NCI-H446 (cell line): ENCODE results near the gene IZUMO1R.
"Not testable (repeated sequence)": the region's sequence is repeated elsewhere in the genome, so short reads cannot be mapped to it uniquely, and the experiment has no call there.

ENCODE experiments used
- DNase-seq, 2 experiments: peaks; one replicate each; lab custom pipeline; 2025; lab: John Stamatoyannopoulos, UW

IZUMO1R gene

GRCh38 chr11:94303966-94304958, at the start of gene IZUMO1R:
TSS of gene IZUMO1R (plus strand) at chr11:94304580. CDS start at chr11:94305637, 1,057 bp downstream.
- DNase-seq = no peak

- no peak for DNase-seq
Measured at GRCh38 chr11:94271885-94272372, 32.5 kb upstream of the IZUMO1R start.

GRCh38 chr11:94272738-94273313, 31.6 kb upstream of the IZUMO1R start:
- no peak for DNase-seq

GRCh38 chr11:94275961-94276360, 28.4 kb upstream of the IZUMO1R start:
- no peak for DNase-seq

- DNase-seq = no peak
Measured at GRCh38 chr11:94276943-94277342, 27.4 kb upstream of the IZUMO1R start.

- DNase-seq = not testable (repeated sequence)
Measured at GRCh38 chr11:94278207-94278606, 26.2 kb upstream of the IZUMO1R start.

GRCh38 chr11:94279996-94280395, 24.4 kb upstream of the IZUMO1R start:
- no peak for DNase-seq

- no peak for DNase-seq
Measured at GRCh38 chr11:94281324-94281723, 23.1 kb upstream of the IZUMO1R start.

- peak; percentile 42 to 76 for DNase-seq
Measured at GRCh38 chr11:94283678-94284077, 20.7 kb upstream of the IZUMO1R start.

- no peak for DNase-seq
Measured at GRCh38 chr11:94295534-94295933, 8.8 kb upstream of the IZUMO1R start.

- no peak for DNase-seq
Measured at GRCh38 chr11:94297985-94298576, 6.3 kb upstream of the IZUMO1R start.

GRCh38 chr11:94302776-94303175, 1.6 kb upstream of the IZUMO1R start:
- no peak for DNase-seq

GRCh38 chr11:94305146-94305545, 766 bp downstream of the IZUMO1R start:
- DNase-seq = no peak

GRCh38 chr11:94307101-94307791, 2.9 kb downstream of the IZUMO1R start:
- DNase-seq = no peak

- no peak for DNase-seq
Measured at GRCh38 chr11:94308024-94308423, 3.6 kb downstream of the IZUMO1R start.

GRCh38 chr11:94309757-94310156, 5.4 kb downstream of the IZUMO1R start:
- DNase-seq = no peak

- no peak for DNase-seq
Measured at GRCh38 chr11:94310191-94310875, 6.0 kb downstream of the IZUMO1R start.

- DNase-seq = no peak
Measured at GRCh38 chr11:94312339-94312738, 8.0 kb downstream of the IZUMO1R start.

- DNase-seq = no peak
Measured at GRCh38 chr11:94314064-94314463, 9.7 kb downstream of the IZUMO1R start.

- DNase-seq = no peak
Measured at GRCh38 chr11:94315664-94316063, 11.3 kb downstream of the IZUMO1R start.

GRCh38 chr11:94322501-94322900, 18.1 kb downstream of the IZUMO1R start:
- DNase-seq = no peak
